GM10248 (cell line): ENCODE results near the gene PFDN4.

Experiments used
- CTCF ChIA-PET: fragments of 300-600 bp; sonication (Branson Sonifier 250); formaldehyde crosslinking; extraction: SDS; loops from one replicate; lab custom pipeline; 2021; ENCODE audit warnings: antibody characterized with exemption; lab: Yijun Ruan, JAX
- POLR2A ChIA-PET: fragments of 350-650 bp; sonication (Branson Sonifier 250); formaldehyde crosslinking; extraction: SDS; loops from one replicate; lab custom pipeline; 2020; ENCODE audit warnings: antibody characterized with exemption; lab: Yijun Ruan, JAX
- DNase-seq: peaks from one replicate; pipeline ENCODE4 v3.0.0; 2012; ENCODE audit errors: extremely low spot score
- TF ChIP-seq, protein P1 (sequence below): IDR thresholded peaks from 2 replicates; pipeline ENCODE4 v1.5.1; 2012; ENCODE audit warnings: mild to moderate bottlenecking, low read depth; ENCODE audit errors: extremely low read depth, missing control alignments, control extremely low read depth

The PFDN4 gene

DNA sequence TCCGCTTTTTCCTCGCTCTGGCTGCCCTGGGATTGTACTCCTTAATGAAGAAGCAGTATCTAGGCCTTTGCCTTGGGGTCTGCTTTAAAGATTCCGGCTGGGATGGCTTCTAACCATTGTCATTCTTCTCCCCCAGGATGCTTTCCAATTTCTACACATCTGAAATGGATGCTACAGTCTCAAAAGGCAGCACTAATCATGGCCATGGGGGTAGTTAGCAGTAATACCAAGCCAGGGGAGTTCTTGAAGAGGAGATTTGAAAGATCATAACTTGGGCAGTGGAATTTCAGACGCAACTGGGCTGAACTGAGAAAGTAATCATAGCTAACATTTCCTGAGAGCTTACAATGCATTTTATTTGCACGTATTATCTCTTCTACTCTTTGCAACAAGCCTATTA is 3.4 kb upstream of the PFDN4 start:
- DNase-seq: no peak
- TF ChIP-seq, protein P1, sequence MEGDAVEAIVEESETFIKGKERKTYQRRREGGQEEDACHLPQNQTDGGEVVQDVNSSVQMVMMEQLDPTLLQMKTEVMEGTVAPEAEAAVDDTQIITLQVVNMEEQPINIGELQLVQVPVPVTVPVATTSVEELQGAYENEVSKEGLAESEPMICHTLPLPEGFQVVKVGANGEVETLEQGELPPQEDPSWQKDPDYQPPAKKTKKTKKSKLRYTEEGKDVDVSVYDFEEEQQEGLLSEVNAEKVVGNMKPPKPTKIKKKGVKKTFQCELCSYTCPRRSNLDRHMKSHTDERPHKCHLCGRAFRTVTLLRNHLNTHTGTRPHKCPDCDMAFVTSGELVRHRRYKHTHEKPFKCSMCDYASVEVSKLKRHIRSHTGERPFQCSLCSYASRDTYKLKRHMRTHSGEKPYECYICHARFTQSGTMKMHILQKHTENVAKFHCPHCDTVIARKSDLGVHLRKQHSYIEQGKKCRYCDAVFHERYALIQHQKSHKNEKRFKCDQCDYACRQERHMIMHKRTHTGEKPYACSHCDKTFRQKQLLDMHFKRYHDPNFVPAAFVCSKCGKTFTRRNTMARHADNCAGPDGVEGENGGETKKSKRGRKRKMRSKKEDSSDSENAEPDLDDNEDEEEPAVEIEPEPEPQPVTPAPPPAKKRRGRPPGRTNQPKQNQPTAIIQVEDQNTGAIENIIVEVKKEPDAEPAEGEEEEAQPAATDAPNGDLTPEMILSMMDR: no peak
- ChIA-PET POLR2A (no interaction called here), CTCF (interaction anchor here (0.7 to 12.0 kb wide), 6 partner anchors 5 to 123 kb away, joined by 3 to 136 read pairs (median 6); no protein-coding TSS in a partner anchor)

DNA sequence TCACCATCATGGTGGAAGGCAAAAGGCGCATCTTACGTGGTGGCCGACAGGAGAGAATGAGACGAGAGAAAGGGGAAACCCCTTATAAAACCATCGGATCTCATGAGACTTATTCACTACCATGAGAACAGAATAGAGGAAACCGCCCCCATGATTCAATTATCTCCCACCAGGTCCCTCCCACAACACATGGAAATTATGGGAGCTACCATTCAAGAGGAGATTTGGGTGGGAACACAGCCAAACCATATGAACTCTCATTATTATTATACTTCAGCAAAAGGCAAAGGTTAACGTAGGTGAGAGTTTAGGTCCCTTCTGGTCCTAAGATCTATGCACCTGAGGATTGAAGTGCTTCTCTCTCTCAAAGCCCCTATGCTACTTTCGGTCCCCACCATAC is 2.4 kb upstream of the PFDN4 start:
- DNase-seq: no peak
- ChIA-PET CTCF (interaction anchor here (1.5 to 12.0 kb wide), 5 partner anchors 6 to 108 kb away, joined by 3 to 136 read pairs (median 6); no protein-coding TSS in a partner anchor), POLR2A (no interaction called here)
- TF ChIP-seq, protein P1: no peak

DNA sequence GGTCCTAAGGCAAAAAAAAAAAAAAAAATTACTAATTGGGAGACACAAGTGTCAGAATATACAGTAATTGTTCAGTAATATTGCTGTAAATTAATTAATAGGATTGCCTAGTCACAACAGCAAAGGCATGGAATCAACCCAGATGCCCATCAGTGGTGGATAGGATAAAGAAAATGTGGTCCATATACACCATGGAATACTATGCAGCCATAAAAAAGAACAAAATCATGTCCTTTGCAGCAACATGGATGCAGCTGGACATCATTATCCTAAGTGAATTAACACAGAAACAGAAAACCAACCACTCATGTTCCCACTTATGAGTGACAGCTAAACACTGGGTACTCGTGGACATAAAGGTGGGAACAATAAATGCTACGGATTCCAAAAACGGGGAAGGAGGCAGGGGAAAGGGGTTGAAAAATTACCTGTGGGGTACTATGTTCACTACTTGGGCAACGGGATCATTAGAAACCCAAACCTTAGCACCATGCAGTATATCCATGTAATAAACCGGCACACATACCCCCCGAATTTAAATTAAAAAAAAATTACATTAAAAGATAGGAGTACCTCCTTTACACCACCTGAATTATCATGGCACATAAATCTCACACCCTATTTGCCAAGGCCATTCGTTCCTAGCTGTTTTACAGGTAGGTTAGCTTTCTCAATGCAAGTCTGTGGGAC is 689 bp upstream of the PFDN4 start:
- ChIA-PET POLR2A (interaction anchor here (0.7 kb wide), 1 partner anchor 296 kb away, joined by 3 read pairs; no protein-coding TSS in a partner anchor), CTCF (interaction anchor here (1.0 to 12.0 kb wide), 13 partner anchors 8 to 1896 kb away, joined by 3 to 136 read pairs (median 6); no protein-coding TSS in a partner anchor)
- TF ChIP-seq, protein P1: no peak
- DNase-seq: no peak

DNA sequence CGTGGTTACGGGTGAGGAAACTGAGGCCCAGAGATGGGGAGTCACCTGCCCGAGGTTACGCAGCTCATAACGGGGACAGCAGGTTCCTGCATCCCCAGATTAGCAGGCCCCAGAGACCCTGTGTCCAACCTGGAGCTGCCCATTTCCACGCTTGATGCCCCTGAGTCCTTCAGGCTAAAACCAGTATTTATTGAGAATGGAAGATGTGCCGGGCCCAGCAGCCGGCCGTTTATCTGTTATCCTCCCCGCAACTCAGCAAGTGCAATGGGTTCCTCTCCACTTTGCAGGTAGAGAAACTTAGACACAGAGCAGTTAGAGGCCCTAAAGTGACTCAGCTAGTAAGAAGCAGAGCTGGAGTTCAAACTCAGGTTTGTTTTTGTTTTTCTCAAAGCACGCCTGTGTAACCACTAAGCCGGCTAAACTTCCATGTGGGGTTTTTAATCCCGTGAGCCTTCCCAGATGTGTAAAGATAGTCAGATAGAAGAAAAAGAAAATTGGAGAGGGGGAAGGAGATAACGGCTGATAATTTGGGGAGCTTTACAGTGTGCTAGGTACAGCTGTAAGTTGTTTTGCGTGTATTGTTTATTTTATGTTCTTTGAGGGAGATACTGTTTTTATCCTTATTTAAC is 775 bp downstream of the PFDN4 start:
- CTCF ChIA-PET: interaction anchor here (0.6 to 12.0 kb wide), 22 partner anchors 10 to 1897 kb away, joined by 3 to 136 read pairs (median 4); no protein-coding TSS in a partner anchor

DNA sequence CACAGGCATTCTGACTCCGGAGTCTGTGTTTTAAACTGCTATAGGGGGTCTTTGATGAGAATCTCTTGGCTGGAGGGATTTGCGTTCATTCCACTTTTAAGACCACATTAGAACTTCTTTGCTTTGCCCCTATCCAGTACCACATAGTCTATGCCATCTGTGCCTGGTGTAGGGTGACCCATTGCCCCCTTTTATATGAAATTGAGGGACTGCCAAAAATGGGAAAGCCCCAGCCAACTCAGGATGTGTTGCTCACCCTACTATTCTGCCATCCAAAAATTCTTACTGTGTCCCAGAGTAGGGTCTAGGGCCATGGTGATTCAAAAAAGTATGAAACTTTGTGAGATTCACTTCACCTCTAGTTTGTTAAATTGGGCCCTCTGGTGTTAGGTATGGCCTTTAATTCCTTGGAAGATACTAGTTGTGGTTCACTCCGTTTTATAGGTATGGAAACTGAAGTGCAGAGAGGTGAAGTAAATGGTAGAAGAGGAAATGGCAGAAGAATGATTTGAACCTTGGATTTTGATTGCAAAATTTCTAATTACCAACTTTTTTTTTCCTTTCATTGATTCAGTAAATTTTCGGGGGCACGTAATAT is 1.4 kb downstream of the PFDN4 start:
- ChIA-PET POLR2A (no interaction called here), CTCF (interaction anchor here (1.2 to 11.2 kb wide), 7 partner anchors 9 to 438 kb away, joined by 3 to 83 read pairs (median 5); no protein-coding TSS in a partner anchor)
- TF ChIP-seq, protein P1: no peak
- no peak for DNase-seq

More for the DNA sequence above, 775 bp downstream of the PFDN4 start:
- POLR2A ChIA-PET: interaction anchor here (0.6 kb wide), 1 partner anchor 442 kb away, joined by 3 read pairs; no protein-coding TSS in a partner anchor
- TF ChIP-seq, protein P1: no peak
- peak; percentile 23 for DNase-seq

DNA sequence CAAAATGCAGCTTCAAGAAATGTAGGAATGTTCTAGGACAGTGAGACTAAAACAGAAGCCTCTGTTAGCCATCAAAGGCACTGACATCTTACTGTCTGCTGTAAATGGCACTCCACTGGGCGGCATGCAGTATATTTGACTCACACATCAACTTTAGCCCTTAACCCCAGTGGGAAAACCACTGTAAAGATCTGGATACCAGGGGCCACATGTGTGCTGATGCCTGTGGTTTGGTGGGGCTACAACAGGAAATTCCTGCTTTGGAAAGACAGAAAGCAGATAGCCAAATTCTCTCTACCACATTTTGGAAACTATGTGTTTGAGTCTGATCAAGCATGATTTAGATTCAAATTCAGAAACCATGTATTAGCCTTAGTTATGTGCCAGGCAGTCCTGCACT is 4.3 kb downstream of the PFDN4 start:
- ChIA-PET POLR2A (no interaction called here), CTCF (interaction anchor here (1.2 to 11.2 kb wide), 5 partner anchors 9 to 435 kb away, joined by 3 to 83 read pairs (median 5); no protein-coding TSS in a partner anchor)
- TF ChIP-seq, protein P1: no peak
- no peak for DNase-seq
